CD4-positive, alpha-beta memory T cell (primary cell): ENCODE data around the gene AOPEP. TPM values are rescaled to one million over a fixed set of nuclear protein-coding genes. Genes with fewer than 3 reads are reported as not detected.

Experiments used
- CTCF ChIA-PET: fragments of 350-600 bp; sonication (Branson Sonifier 250); formaldehyde crosslinking; loops from one replicate; lab custom pipeline; 2021; ENCODE audit warnings: inconsistent platforms; ENCODE audit not compliant: partially characterized antibody; lab: Charles Lee
- POLR2A ChIA-PET: fragments of 350-600 bp; sonication (Branson Sonifier 250); formaldehyde crosslinking; loops from one replicate; lab custom pipeline; 2021; ENCODE audit not compliant: partially characterized antibody; lab: Charles Lee
- DNase-seq, 5 donors: peaks; one replicate each; pipeline versions ENCODE4 v3.0.0 to v3.0.0-alpha.2; 2020 to 2022; ENCODE audit warnings: mixed read lengths in 1 of 5
- H3K27ac ChIP-seq: one replicate; pipeline ENCODE4 v1.7.0; 2013; ENCODE audit warnings: low read depth, low read length
- H3K27me3 ChIP-seq: 2 replicates; pipeline ENCODE4 v1.7.0; 2013; ENCODE audit warnings: mild to moderate bottlenecking, low read length, moderate library complexity; ENCODE audit not compliant: insufficient read depth
- H3K36me3 ChIP-seq: 2 replicates; pipeline ENCODE4 v1.7.0; 2013; ENCODE audit warnings: mild to moderate bottlenecking, low read length, moderate library complexity; ENCODE audit not compliant: insufficient read depth
- H3K4me1 ChIP-seq: 2 replicates; pipeline ENCODE4 v1.7.0; 2013; ENCODE audit warnings: mild to moderate bottlenecking, low read length, moderate library complexity; ENCODE audit not compliant: insufficient read depth
- H3K4me3 ChIP-seq, 2 donors: one replicate each; pipeline ENCODE4 v1.7.0; 2013; ENCODE audit warnings: low read length in 2 of 2, mild to moderate bottlenecking in 1 of 2
- H3K9me3 ChIP-seq, 2 donors: one replicate each; pipeline ENCODE4 v1.7.0; 2013; ENCODE audit warnings: low read length in 2 of 2, control low read depth in 1 of 2; ENCODE audit not compliant: control insufficient read depth in 1 of 2
- H3K27ac Mint-ChIP-seq, 7 donors: one replicate each; pipeline ENCODE4 v1.8.0; 2020 to 2021; ENCODE audit warnings: mixed read lengths in 7 of 7, mild to moderate bottlenecking in 6 of 7, inconsistent platforms in 3 of 7, moderate library complexity in 3 of 7
- H3K27me3 Mint-ChIP-seq, 2 donors: one replicate each; pipeline ENCODE4 v1.8.0; 2020 to 2021; ENCODE audit warnings: mixed read lengths in 2 of 2
- H3K36me3 Mint-ChIP-seq, 2 donors: one replicate each; pipeline ENCODE4 v1.8.0; 2020 to 2021; ENCODE audit warnings: mixed read lengths in 2 of 2, inconsistent platforms in 1 of 2, mild to moderate bottlenecking in 1 of 2
- H3K4me1 Mint-ChIP-seq, 4 donors: one replicate each; pipeline ENCODE4 v1.8.0; 2020 to 2021; ENCODE audit warnings: mixed read lengths in 4 of 4, mild to moderate bottlenecking in 1 of 4
- H3K4me3 Mint-ChIP-seq, 8 donors: one replicate each; pipeline ENCODE4 v1.8.0; 2020 to 2021; ENCODE audit warnings: mixed read lengths in 8 of 8, mild to moderate bottlenecking in 7 of 8, moderate library complexity in 6 of 8, inconsistent platforms in 3 of 8
- H3K9me3 Mint-ChIP-seq, 8 donors: one replicate each; pipeline ENCODE4 v1.8.0; 2020 to 2021; ENCODE audit warnings: mixed read lengths in 8 of 8, mild to moderate bottlenecking in 5 of 8, inconsistent platforms in 3 of 8, moderate library complexity in 1 of 8
- intact Hi-C: fragments of 100-400 bp; cut with micrococcal nuclease; formaldehyde crosslinking; loops from one replicate; pipeline ENCODE4 v1.15.1; 2023
- polyA plus RNA-seq, 2 donors: library from polyadenylated mRNA; unstranded; fragments of 300-500 nt; fragmentation: Illumina TruSeq; gene quantifications; one replicate each; pipeline ENCODE4 v1.2.3, GENCODE V29; 2021
- total RNA-seq, 2 experiments: library from RNA; stranded (reverse); gene quantifications; one replicate each; pipeline ENCODE4 v1.2.3, GENCODE V29; 2021

Gene AOPEP
- total and polyA plus RNA-seq, 4 experiments from 2014 or later: 3.1 to 11.7 (median 7.6) TPM

GRCh38 chr9:94805585-94805984, 79.1 kb downstream of the AOPEP start:
- H3K27ac Mint-ChIP-seq: no peak overlapping the region
- intact Hi-C loops: no loop called here
- no peaks in the 10 kb centered on the region for H3K27me3 Mint-ChIP-seq
- no peaks in the 10 kb centered on the region for H3K9me3 ChIP-seq
- H3K36me3 Mint-ChIP-seq: peaks cover 22 to 49% of the 10 kb centered on the region in 2 donors
- no peak overlapping the region for H3K4me3 Mint-ChIP-seq
- no peaks in the 10 kb centered on the region for H3K36me3 ChIP-seq
- no peak for DNase-seq
- POLR2A ChIA-PET: no interaction called here
- H3K4me1 Mint-ChIP-seq: peaks cover 0 to 13% (median 4%) of the 10 kb centered on the region in 4 donors
- CTCF ChIA-PET: interaction anchor here (0.9 kb wide), 1 partner anchor 12 kb away, joined by 3 read pairs; no protein-coding TSS in a partner anchor
- H3K9me3 Mint-ChIP-seq: no peaks in the 10 kb centered on the region
- H3K4me1 ChIP-seq: no peaks in the 10 kb centered on the region
- H3K4me3 ChIP-seq: no peak overlapping the region
- no peak overlapping the region for H3K27ac ChIP-seq
- no peaks in the 10 kb centered on the region for H3K27me3 ChIP-seq

GRCh38 chr9:94806307-94806893, 79.9 kb downstream of the AOPEP start:
- Mint-ChIP-seq H3K9me3 (no peaks in the 10 kb centered on the region), H3K4me1 (peaks cover 0 to 13% (median 4%) of the 10 kb centered on the region in 4 donors), H3K4me3 (no peak overlapping the region), H3K27me3 (no peaks in the 10 kb centered on the region), H3K27ac (no peak overlapping the region), H3K36me3 (peaks cover 17 to 41% of the 10 kb centered on the region in 2 donors)
- CTCF ChIA-PET: no interaction called here
- intact Hi-C loops: no loop called here
- Histone ChIP-seq H3K4me3 (no peak overlapping the region), H3K9me3 (no peaks in the 10 kb centered on the region), H3K27ac (no peak overlapping the region), H3K27me3 (no peaks in the 10 kb centered on the region), H3K4me1 (no peaks in the 10 kb centered on the region), H3K36me3 (no peaks in the 10 kb centered on the region)
- POLR2A ChIA-PET: no interaction called here
- DNase-seq: no peak

- intact Hi-C loops: no loop called here
- CTCF ChIA-PET: interaction anchor here (1.0 kb wide), 1 partner anchor 24 kb away, joined by 3 read pairs; no protein-coding TSS in a partner anchor
- POLR2A ChIA-PET: no interaction called here
- no peak overlapping the region for H3K27ac ChIP-seq
- no peaks in the 10 kb centered on the region for H3K36me3 ChIP-seq
- no peaks in the 10 kb centered on the region for H3K9me3 ChIP-seq
- no peaks in the 10 kb centered on the region for H3K27me3 ChIP-seq
- no peaks in the 10 kb centered on the region for H3K27me3 Mint-ChIP-seq
- no peaks in the 10 kb centered on the region for H3K4me1 ChIP-seq
- H3K36me3 Mint-ChIP-seq: peaks cover 17 to 37% of the 10 kb centered on the region in 2 donors
- peaks cover 0 to 11% (median 4%) of the 10 kb centered on the region in 4 donors for H3K4me1 Mint-ChIP-seq
- H3K9me3 Mint-ChIP-seq: no peaks in the 10 kb centered on the region
- no peak overlapping the region for H3K4me3 ChIP-seq
- H3K4me3 Mint-ChIP-seq: no peak overlapping the region
- no peak overlapping the region for H3K27ac Mint-ChIP-seq
- DNase-seq: no peak
Observed at GRCh38 chr9:94807556-94807955, 81.1 kb downstream of the AOPEP start.

GRCh38 chr9:94808926-94809700, 82.6 kb downstream of the AOPEP start:
- Mint-ChIP-seq H3K27ac (no peak overlapping the region), H3K4me3 (no peak overlapping the region), H3K4me1 (peaks cover 0 to 2% (median under 1%) of the 10 kb centered on the region in 4 donors), H3K27me3 (no peaks in the 10 kb centered on the region), H3K9me3 (no peaks in the 10 kb centered on the region), H3K36me3 (peaks cover 15 to 33% of the 10 kb centered on the region in 2 donors)
- H3K4me3 ChIP-seq: no peak overlapping the region
- ChIA-PET CTCF (no interaction called here), POLR2A (no interaction called here)
- H3K27me3 ChIP-seq: no peaks in the 10 kb centered on the region
- H3K27ac ChIP-seq: no peak overlapping the region
- DNase-seq: no peak
- H3K36me3 ChIP-seq: no peaks in the 10 kb centered on the region
- intact Hi-C loops: no loop called here
- no peaks in the 10 kb centered on the region for H3K4me1 ChIP-seq
- H3K9me3 ChIP-seq: no peaks in the 10 kb centered on the region

- Histone ChIP-seq H3K4me1 (no peaks in the 10 kb centered on the region), H3K9me3 (no peaks in the 10 kb centered on the region), H3K27ac (no peak overlapping the region), H3K36me3 (no peaks in the 10 kb centered on the region), H3K27me3 (no peaks in the 10 kb centered on the region), H3K4me3 (no peak overlapping the region)
- Mint-ChIP-seq H3K9me3 (no peaks in the 10 kb centered on the region), H3K27ac (no peak overlapping the region), H3K4me1 (peaks cover 0 to 1% (median 0%) of the 10 kb centered on the region in 4 donors), H3K4me3 (no peak overlapping the region), H3K27me3 (no peaks in the 10 kb centered on the region), H3K36me3 (peaks cover 13 to 29% of the 10 kb centered on the region in 2 donors)
- no peak for DNase-seq
- ChIA-PET POLR2A (no interaction called here), CTCF (no interaction called here)
- intact Hi-C loops: no loop called here
Observed at GRCh38 chr9:94809778-94810177, 83.3 kb downstream of the AOPEP start.

GRCh38 chr9:94811074-94811473, 84.6 kb downstream of the AOPEP start:
- Mint-ChIP-seq H3K4me3 (no peak overlapping the region), H3K4me1 (no peaks in the 10 kb centered on the region), H3K27me3 (no peaks in the 10 kb centered on the region), H3K27ac (peak overlapping the region in 1 of 7 donors; percentile 65), H3K36me3 (peaks cover 13 to 24% of the 10 kb centered on the region in 2 donors), H3K9me3 (no peaks in the 10 kb centered on the region)
- no peaks in the 10 kb centered on the region for H3K9me3 ChIP-seq
- DNase-seq: no peak
- intact Hi-C loops: no loop called here
- no peaks in the 10 kb centered on the region for H3K36me3 ChIP-seq
- CTCF ChIA-PET: no interaction called here
- H3K4me1 ChIP-seq: no peaks in the 10 kb centered on the region
- H3K27me3 ChIP-seq: no peaks in the 10 kb centered on the region
- no peak overlapping the region for H3K27ac ChIP-seq
- POLR2A ChIA-PET: no interaction called here
- no peak overlapping the region for H3K4me3 ChIP-seq

- no peak overlapping the region for H3K4me3 Mint-ChIP-seq
- no peaks in the 10 kb centered on the region for H3K9me3 Mint-ChIP-seq
- Histone ChIP-seq H3K27ac (no peak overlapping the region), H3K9me3 (no peaks in the 10 kb centered on the region), H3K4me3 (no peak overlapping the region), H3K27me3 (no peaks in the 10 kb centered on the region), H3K36me3 (no peaks in the 10 kb centered on the region), H3K4me1 (no peaks in the 10 kb centered on the region)
- ChIA-PET POLR2A (no interaction called here), CTCF (interaction anchor here (1.6 kb wide), 1 partner anchor 356 kb away, joined by 4 read pairs; no protein-coding TSS in a partner anchor)
- peaks cover 8 to 18% of the 10 kb centered on the region in 2 donors for H3K36me3 Mint-ChIP-seq
- intact Hi-C loops: no loop called here
- H3K4me1 Mint-ChIP-seq: no peaks in the 10 kb centered on the region
- H3K27me3 Mint-ChIP-seq: no peaks in the 10 kb centered on the region
- no peak overlapping the region for H3K27ac Mint-ChIP-seq
- DNase-seq: no peak
Observed at GRCh38 chr9:94812343-94812742, 85.8 kb downstream of the AOPEP start.
